ENCODE data around the gene SOAT2. TPM values are rescaled to one million over a fixed set of nuclear protein-coding genes. Genes with fewer than 3 reads are reported as not detected.

Gene SOAT2
- total RNA-seq, 1 experiment from 2014 or later = not detected

GRCh38 chr12:53127169-53127568 is 23.9 kb downstream of the SOAT2 start:
- no peak overlapping the region for H2AFZ ChIP-seq (ENCODE audit: low read length)
- whole genome bisulfite sequencing (ENCODE audit: extremely low coverage, insufficient read length, low lambda C conversion rate) = no CpG with 5 or more reads among the region's 1 CpG
- no peak overlapping the region for H2BK12ac ChIP-seq (ENCODE audit: insufficient read length, low read depth, low read length)
- H2AK5ac ChIP-seq (ENCODE audit: insufficient read length, low read length) = no peak overlapping the region
- H3K23ac ChIP-seq (ENCODE audit: insufficient read length, low read depth, low read length) = no peak overlapping the region
- no peaks in the 10 kb centered on the region for H4K20me1 ChIP-seq (ENCODE audit: control insufficient read depth, insufficient read depth, insufficient read length)
- H3K27ac ChIP-seq (ENCODE audit: insufficient read length, low read depth, low read length) = no peak overlapping the region
- no peak overlapping the region for H3K9ac ChIP-seq (ENCODE audit: extremely low read depth, insufficient read length, low read length)
- H3K4me1 Mint-ChIP-seq = no peaks in the 10 kb centered on the region
- no peak overlapping the region for H4K91ac ChIP-seq (ENCODE audit: insufficient read length, low read depth, low read length)
- H3K4me1 ChIP-seq (ENCODE audit: insufficient read depth, low read length) = no peaks in the 10 kb centered on the region
- DNase-seq = no peak
- no peak overlapping the region for H3K4me2 ChIP-seq (ENCODE audit: insufficient read depth, insufficient read length, low read length)
- H3K27ac Mint-ChIP-seq = no peak overlapping the region
- H3K9me3 Mint-ChIP-seq = peaks cover 0 to 4% of the 10 kb centered on the region in 2 experiments; a peak in 1 of 5 replicates
- no peak overlapping the region for H2BK20ac ChIP-seq (ENCODE audit: low read depth, low read length, poor library complexity, severe bottlenecking)
- no peaks in the 10 kb centered on the region for H3K79me2 ChIP-seq (ENCODE audit: insufficient read depth, low read length)
- H3K4me3 Mint-ChIP-seq = no peak overlapping the region
- H4K5ac ChIP-seq (ENCODE audit: insufficient read length, low read depth, low read length) = no peak overlapping the region
- no peaks in the 10 kb centered on the region for H3K79me1 ChIP-seq (ENCODE audit: insufficient read depth, low read depth, low read length, poor library complexity, severe bottlenecking)
- H3K4ac ChIP-seq (ENCODE audit: low read depth, low read length) = no peak overlapping the region
- no peak overlapping the region for H2BK15ac ChIP-seq (ENCODE audit: low read depth, low read length)
- H4K8ac ChIP-seq (replicated peaks; ENCODE audit: insufficient read length, low read depth, low read length) = no peak overlapping the region
- H3K36me3 Mint-ChIP-seq (ENCODE audit: insufficient read depth in 1 of 3, low read depth in 3 of 3) = no peaks in the 10 kb centered on the region
- no peak overlapping the region for H3K18ac ChIP-seq (ENCODE audit: insufficient read length, low read depth, low read length)
- H3K27me3 ChIP-seq (ENCODE audit: insufficient read depth, low read length) = no peaks in the 10 kb centered on the region
- no peak overlapping the region for H3T11ph ChIP-seq (ENCODE audit: low read length)
- H2BK5ac ChIP-seq (ENCODE audit: insufficient read length, low read length) = no peak overlapping the region
- no peak overlapping the region for H2BK120ac ChIP-seq (ENCODE audit: low read depth, low read length, poor library complexity, severe bottlenecking)
- H3K56ac ChIP-seq (ENCODE audit: insufficient read length, low read depth, low read length) = no peak overlapping the region
- H3K14ac ChIP-seq (ENCODE audit: insufficient read depth, low read length) = no peak overlapping the region
- H3K27me3 Mint-ChIP-seq (ENCODE audit: low read depth) = peaks cover 70% of the 10 kb centered on the region
- no peaks in the 10 kb centered on the region for H3K23me2 ChIP-seq (ENCODE audit: insufficient read length, low read depth, low read length, poor library complexity, severe bottlenecking)
- TF ChIP-seq, protein P1, sequence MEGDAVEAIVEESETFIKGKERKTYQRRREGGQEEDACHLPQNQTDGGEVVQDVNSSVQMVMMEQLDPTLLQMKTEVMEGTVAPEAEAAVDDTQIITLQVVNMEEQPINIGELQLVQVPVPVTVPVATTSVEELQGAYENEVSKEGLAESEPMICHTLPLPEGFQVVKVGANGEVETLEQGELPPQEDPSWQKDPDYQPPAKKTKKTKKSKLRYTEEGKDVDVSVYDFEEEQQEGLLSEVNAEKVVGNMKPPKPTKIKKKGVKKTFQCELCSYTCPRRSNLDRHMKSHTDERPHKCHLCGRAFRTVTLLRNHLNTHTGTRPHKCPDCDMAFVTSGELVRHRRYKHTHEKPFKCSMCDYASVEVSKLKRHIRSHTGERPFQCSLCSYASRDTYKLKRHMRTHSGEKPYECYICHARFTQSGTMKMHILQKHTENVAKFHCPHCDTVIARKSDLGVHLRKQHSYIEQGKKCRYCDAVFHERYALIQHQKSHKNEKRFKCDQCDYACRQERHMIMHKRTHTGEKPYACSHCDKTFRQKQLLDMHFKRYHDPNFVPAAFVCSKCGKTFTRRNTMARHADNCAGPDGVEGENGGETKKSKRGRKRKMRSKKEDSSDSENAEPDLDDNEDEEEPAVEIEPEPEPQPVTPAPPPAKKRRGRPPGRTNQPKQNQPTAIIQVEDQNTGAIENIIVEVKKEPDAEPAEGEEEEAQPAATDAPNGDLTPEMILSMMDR (conservative IDR thresholded peaks at IDR 0.05) = no peak
- H3K9me3 ChIP-seq (ENCODE audit: control insufficient read depth, low read depth, low read length) = no peaks in the 10 kb centered on the region

All from H9 (cell line).